ENCODE results near the gene INTU.

DNA sequence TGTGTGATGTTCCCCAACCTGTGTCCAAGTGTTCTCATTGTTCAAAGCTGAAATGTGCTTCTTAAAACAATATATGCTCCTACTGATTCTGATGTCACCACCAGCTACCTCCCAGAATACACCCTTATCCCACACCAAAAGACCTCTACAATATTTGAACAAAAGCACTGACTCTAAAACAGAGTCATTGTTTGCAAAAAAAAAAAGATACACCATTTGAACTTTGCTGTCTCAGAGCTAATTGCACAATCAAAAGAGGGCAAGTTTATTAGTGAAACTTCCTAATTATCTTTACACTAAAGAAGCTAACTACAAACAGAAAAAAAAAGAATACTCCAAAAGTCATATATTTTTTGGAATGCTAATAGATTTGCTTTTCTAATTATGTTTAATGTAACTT lies 34.1 kb upstream of the INTU start:
- TF ChIP-seq CTCF (IDR thresholded peaks at IDR 0.05; ENCODE audit: low read depth, low read length, missing input control) (no peak), RAD21 (IDR thresholded peaks at IDR 0.05) (no peak), SP1 (IDR thresholded peaks at IDR 0.05) (no peak)
- TF ChIP-seq, protein P1, sequence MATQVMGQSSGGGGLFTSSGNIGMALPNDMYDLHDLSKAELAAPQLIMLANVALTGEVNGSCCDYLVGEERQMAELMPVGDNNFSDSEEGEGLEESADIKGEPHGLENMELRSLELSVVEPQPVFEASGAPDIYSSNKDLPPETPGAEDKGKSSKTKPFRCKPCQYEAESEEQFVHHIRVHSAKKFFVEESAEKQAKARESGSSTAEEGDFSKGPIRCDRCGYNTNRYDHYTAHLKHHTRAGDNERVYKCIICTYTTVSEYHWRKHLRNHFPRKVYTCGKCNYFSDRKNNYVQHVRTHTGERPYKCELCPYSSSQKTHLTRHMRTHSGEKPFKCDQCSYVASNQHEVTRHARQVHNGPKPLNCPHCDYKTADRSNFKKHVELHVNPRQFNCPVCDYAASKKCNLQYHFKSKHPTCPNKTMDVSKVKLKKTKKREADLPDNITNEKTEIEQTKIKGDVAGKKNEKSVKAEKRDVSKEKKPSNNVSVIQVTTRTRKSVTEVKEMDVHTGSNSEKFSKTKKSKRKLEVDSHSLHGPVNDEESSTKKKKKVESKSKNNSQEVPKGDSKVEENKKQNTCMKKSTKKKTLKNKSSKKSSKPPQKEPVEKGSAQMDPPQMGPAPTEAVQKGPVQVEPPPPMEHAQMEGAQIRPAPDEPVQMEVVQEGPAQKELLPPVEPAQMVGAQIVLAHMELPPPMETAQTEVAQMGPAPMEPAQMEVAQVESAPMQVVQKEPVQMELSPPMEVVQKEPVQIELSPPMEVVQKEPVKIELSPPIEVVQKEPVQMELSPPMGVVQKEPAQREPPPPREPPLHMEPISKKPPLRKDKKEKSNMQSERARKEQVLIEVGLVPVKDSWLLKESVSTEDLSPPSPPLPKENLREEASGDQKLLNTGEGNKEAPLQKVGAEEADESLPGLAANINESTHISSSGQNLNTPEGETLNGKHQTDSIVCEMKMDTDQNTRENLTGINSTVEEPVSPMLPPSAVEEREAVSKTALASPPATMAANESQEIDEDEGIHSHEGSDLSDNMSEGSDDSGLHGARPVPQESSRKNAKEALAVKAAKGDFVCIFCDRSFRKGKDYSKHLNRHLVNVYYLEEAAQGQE (IDR thresholded peaks at IDR 0.05), result no peak
- TF ChIP-seq, protein P2, sequence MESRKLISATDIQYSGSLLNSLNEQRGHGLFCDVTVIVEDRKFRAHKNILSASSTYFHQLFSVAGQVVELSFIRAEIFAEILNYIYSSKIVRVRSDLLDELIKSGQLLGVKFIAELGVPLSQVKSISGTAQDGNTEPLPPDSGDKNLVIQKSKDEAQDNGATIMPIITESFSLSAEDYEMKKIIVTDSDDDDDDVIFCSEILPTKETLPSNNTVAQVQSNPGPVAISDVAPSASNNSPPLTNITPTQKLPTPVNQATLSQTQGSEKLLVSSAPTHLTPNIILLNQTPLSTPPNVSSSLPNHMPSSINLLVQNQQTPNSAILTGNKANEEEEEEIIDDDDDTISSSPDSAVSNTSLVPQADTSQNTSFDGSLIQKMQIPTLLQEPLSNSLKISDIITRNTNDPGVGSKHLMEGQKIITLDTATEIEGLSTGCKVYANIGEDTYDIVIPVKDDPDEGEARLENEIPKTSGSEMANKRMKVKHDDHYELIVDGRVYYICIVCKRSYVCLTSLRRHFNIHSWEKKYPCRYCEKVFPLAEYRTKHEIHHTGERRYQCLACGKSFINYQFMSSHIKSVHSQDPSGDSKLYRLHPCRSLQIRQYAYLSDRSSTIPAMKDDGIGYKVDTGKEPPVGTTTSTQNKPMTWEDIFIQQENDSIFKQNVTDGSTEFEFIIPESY (IDR thresholded peaks at IDR 0.05), result no peak
- TF ChIP-seq, protein P3, sequence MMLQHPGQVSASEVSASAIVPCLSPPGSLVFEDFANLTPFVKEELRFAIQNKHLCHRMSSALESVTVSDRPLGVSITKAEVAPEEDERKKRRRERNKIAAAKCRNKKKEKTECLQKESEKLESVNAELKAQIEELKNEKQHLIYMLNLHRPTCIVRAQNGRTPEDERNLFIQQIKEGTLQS (IDR thresholded peaks at IDR 0.05), result no peak
